Panc1 (cell line): ENCODE measurements around the gene CUX1.

Experiments
- CTCF ChIP-seq: fragments of 450-650 bp; IDR thresholded peaks from 2 replicates; pipeline ENCODE4 v1.5.1; 2017; ENCODE audit warnings: mild to moderate bottlenecking
- POLR2AphosphoS5 ChIP-seq: IDR thresholded peaks from 2 replicates; pipeline ENCODE4 v1.6.1; 2012; ENCODE audit warnings: mild to moderate bottlenecking, low read depth, low read length, moderate library complexity
- REST ChIP-seq, 2 experiments: IDR thresholded peaks; 2 replicates each; pipeline ENCODE4 v1.6.1; 2011 to 2012; ENCODE audit warnings: low read depth in 2 of 2, control low read depth in 1 of 2, low read length in 1 of 2, mild to moderate bottlenecking in 1 of 2, moderate library complexity in 1 of 2; ENCODE audit not compliant: insufficient read depth in 1 of 2
- SIN3A ChIP-seq: IDR thresholded peaks from 2 replicates; pipeline ENCODE4 v1.6.1; 2012; ENCODE audit warnings: low read depth, mild to moderate bottlenecking, low read length, moderate library complexity, borderline replicate concordance; ENCODE audit not compliant: insufficient read depth
- TCF7L2 ChIP-seq: IDR thresholded peaks from 2 replicates; pipeline ENCODE4 v1.6.1; 2011; ENCODE audit warnings: mild to moderate bottlenecking, low read depth, low read length, inconsistent platforms

GRCh38 chr7:102059524-102059923, 242.1 kb downstream of the CUX1 start:
- no peak for TF ChIP-seq CTCF
- no peak for TF ChIP-seq POLR2AphosphoS5
- no peak for TF ChIP-seq REST (IDR thresholded peaks at IDR 0.05; ENCODE audit: insufficient read depth in 1 of 2, low read depth in 2 of 2, low read length in 1 of 2)
- TF ChIP-seq TCF7L2 = no peak
- TF ChIP-seq SIN3A = no peak
